ENCODE measurements around the gene MYCT1.
A peak's percentile ranks its signal among the peaks of the same experiment; 100 is the strongest.

Gene MYCT1

GRCh38 chr6:152697634-152698033, at the start of gene MYCT1:
MYCT1 (plus strand) TSS chr6:152697897; CDS start chr6:152697903, 6 bp downstream.
- TF ChIP-seq CTCF (IDR thresholded peaks at IDR 0.05; ENCODE audit: low read depth, low read length) = no peak
- Histone ChIP-seq H3K27ac (no peak within 1 kb of the TSS), H3K27me3 (ENCODE audit: insufficient read depth, low read depth, severe bottlenecking) (peaks cover 4% of the 10 kb centered on the region), H3K4me3 (ENCODE audit: low read depth, low read length) (no peak within 1 kb of the TSS), H3K9me3 (ENCODE audit: severe bottlenecking) (no peaks in the 10 kb centered on the region), H3K36me3 (no peaks in the 10 kb centered on the region)
- DNase-seq = no peak

GRCh38 chr6:152648105-152648504, 49.6 kb upstream of the MYCT1 start:
- Histone ChIP-seq H3K9me3 (ENCODE audit: severe bottlenecking) (no peaks in the 10 kb centered on the region), H3K4me3 (ENCODE audit: low read depth, low read length) (no peak overlapping the region), H3K27me3 (ENCODE audit: insufficient read depth, low read depth, severe bottlenecking) (peaks cover 5% of the 10 kb centered on the region), H3K27ac (no peak overlapping the region), H3K36me3 (no peaks in the 10 kb centered on the region)
- DNase-seq = no peak
- TF ChIP-seq CTCF (IDR thresholded peaks at IDR 0.05; ENCODE audit: low read depth, low read length) = no peak

GRCh38 chr6:152651986-152652385, 45.7 kb upstream of the MYCT1 start:
- Histone ChIP-seq H3K27ac (no peak overlapping the region), H3K27me3 (ENCODE audit: insufficient read depth, low read depth, severe bottlenecking) (peaks cover 3% of the 10 kb centered on the region), H3K36me3 (no peaks in the 10 kb centered on the region), H3K4me3 (ENCODE audit: low read depth, low read length) (no peak overlapping the region), H3K9me3 (ENCODE audit: severe bottlenecking) (no peaks in the 10 kb centered on the region)
- no peak for TF ChIP-seq CTCF (IDR thresholded peaks at IDR 0.05; ENCODE audit: low read depth, low read length)
- DNase-seq = no peak

- TF ChIP-seq CTCF (IDR thresholded peaks at IDR 0.05; ENCODE audit: low read depth, low read length) = no peak
- Histone ChIP-seq H3K36me3 (no peaks in the 10 kb centered on the region), H3K9me3 (ENCODE audit: severe bottlenecking) (no peaks in the 10 kb centered on the region), H3K27ac (no peak overlapping the region), H3K4me3 (ENCODE audit: low read depth, low read length) (no peak overlapping the region), H3K27me3 (ENCODE audit: insufficient read depth, low read depth, severe bottlenecking) (peaks cover 3% of the 10 kb centered on the region)
- DNase-seq = no peak
These were observed 35.9 kb upstream of the MYCT1 start for GRCh38 chr6:152661776-152662175.

- H3K9me3 ChIP-seq (ENCODE audit: severe bottlenecking) = no peaks in the 10 kb centered on the region
- no peaks in the 10 kb centered on the region for H3K36me3 ChIP-seq
- peaks cover 2% of the 10 kb centered on the region for H3K27me3 ChIP-seq (ENCODE audit: insufficient read depth, low read depth, severe bottlenecking)
- TF ChIP-seq CTCF (IDR thresholded peaks at IDR 0.05; ENCODE audit: low read depth, low read length) = 0 out of 2 replicates have a peak, but pooled peaks have one; percentile 18
- H3K27ac ChIP-seq = no peak overlapping the region
- DNase-seq = no peak
- H3K4me3 ChIP-seq (ENCODE audit: low read depth, low read length) = no peak overlapping the region
These were observed 27.8 kb upstream of the MYCT1 start for GRCh38 chr6:152669895-152670294.

- no peaks in the 10 kb centered on the region for H3K36me3 ChIP-seq
- H3K9me3 ChIP-seq (ENCODE audit: severe bottlenecking) = no peaks in the 10 kb centered on the region
- H3K4me3 ChIP-seq (ENCODE audit: low read depth, low read length) = no peak overlapping the region
- DNase-seq = no peak
- TF ChIP-seq CTCF (IDR thresholded peaks at IDR 0.05; ENCODE audit: low read depth, low read length) = no peak
- H3K27me3 ChIP-seq (ENCODE audit: insufficient read depth, low read depth, severe bottlenecking) = peaks cover 2% of the 10 kb centered on the region
- no peak overlapping the region for H3K27ac ChIP-seq
These were observed 26.5 kb upstream of the MYCT1 start for GRCh38 chr6:152671171-152671570.
